Measurements from ENCODE around the gene ANKRD13D.

DNA sequence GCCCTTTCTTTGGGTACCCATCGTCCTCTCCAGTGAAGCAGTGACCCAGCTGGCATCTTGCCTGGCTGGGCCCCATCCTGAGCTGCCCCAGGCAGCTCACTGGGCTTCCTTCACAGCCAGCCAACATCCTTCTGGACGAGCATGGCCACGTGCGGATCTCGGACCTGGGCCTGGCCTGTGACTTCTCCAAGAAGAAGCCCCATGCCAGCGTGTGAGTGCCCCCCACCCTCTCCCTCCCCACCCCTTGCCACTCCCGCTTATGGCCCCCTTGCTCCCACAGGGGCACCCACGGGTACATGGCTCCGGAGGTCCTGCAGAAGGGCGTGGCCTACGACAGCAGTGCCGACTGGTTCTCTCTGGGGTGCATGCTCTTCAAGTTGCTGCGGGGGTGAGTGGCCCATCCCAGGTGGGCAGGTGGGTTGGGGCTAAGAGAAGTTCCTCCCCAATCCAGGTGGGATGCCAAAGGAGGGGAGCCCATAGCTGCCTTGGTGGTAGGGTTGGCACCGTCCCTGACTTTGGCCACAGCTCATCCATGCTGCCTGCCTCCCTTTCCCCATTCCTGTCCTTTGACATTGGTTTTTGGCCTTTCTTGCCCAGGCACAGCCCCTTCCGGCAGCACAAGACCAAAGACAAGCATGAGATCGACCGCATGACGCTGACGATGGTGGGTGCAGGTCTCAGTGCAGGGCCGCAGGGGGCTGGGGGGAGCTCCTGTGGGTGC, 6.8 kb upstream of the ANKRD13D start:
- TF ChIP-seq POLR2A (IDR thresholded peaks at IDR 0.05; ENCODE audit: control extremely low read depth in 1 of 2, low read depth in 2 of 2, low read length in 2 of 2) (no peak), SP1 (IDR thresholded peaks at IDR 0.05; ENCODE audit: low read depth, low read length) (no peak)
